Kasumi-1 (cell line): ENCODE results near the gene ARL11.

Source experiments
- DNase-seq, 2 experiments: peaks; one replicate each; lab custom pipeline; 2025; lab: John Stamatoyannopoulos, UW

Gene ARL11

GRCh38 chr13:49615836-49616675 lies 12.3 kb upstream of the ARL11 start:
- DNase-seq: no peak

- DNase-seq: no peak
Measured at GRCh38 chr13:49616676-49617065, 11.6 kb upstream of the ARL11 start.

GRCh38 chr13:49620170-49620621 lies 8.1 kb upstream of the ARL11 start:
- DNase-seq: peak; percentile 33 to 45

DNA sequence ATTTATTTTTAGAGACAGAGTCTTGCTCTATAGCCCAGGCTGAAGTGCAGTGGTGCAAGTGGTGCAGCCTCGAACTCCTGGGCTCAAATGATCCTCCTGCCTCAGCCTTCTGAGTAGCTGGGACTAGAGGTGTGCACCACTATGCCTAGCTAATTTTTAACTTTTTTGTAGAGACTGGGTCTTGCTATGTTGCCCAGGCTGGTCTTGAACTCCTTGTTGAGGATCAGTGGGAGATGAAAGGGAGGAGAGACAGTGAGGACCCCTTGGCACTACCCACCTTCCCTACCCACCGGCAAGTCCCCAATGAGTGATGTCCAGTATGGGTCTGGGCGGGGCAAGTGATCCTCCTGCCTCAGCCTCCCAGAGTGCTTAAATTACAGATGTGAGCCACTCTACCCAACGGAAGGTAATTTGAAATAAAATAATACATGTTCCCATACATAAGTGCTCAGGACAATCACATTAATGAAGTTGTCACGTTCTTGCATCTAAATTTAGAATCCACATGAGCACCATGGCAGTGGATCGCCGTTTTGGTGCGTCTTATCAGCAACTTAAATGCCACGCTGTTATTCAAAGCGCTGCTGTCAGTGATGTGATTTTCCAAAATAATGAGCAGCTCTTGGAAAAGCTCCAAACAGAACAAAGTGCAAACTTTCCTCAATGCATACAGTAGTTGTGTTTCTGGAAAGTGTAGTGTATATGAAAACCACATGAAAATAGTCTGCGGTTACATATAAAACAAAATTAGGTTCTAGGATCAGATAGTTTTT lies 5.9 kb upstream of the ARL11 start:
- no peak for DNase-seq

DNA sequence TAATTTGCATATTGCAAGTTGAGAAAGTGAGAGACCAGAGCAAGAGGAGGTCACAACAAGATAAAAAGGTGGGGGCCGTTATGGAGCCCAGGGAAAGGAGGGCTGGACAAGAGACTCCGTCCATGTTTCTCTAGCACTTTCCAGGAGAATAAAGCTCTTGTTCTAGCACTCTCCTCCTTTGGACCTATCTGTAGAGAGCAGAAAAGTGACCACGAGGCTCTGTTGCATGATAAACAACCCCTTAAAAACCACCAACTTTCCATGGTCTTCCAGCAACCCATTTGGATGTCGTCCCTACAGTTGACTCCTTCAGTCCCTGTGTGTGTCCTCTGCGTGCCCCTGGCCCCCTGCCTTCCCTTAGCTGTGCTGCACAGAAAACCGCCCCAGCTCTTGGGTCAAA lies 4.1 kb upstream of the ARL11 start:
- DNase-seq: no peak

DNA sequence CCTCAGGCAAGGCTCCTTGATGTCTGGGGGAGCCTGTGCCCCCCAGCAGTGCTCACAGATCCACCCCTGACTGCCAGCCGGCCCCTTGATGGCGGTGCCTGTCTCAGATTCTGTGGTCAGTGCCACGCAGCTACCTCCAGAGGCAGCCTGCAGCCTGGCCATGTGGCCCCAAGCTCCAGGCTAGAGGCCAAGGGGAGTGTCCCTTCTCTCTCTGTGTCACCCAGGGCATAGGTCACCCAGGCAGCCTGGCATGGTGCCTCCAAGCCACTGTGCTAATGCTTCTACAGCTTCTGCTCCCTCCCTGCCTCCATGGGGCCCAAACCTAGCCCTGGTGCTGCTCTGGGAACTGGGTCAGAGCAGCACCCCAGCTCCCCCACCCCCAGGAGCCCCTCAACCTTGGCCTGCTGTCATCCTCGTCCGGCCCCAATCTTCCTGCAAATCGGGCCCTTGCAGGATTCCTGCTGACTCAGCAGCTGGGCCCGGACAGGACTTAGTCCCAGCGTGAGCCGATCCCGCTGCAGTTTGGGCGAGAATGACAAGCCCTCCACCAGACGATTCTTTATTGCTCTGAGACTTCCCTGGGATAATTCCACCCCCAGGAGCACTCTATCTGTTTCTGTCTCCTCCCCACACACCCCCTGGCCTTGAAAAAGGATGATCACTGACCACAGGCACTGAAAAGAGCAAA lies 2.8 kb upstream of the ARL11 start:
- DNase-seq: no peak

DNA sequence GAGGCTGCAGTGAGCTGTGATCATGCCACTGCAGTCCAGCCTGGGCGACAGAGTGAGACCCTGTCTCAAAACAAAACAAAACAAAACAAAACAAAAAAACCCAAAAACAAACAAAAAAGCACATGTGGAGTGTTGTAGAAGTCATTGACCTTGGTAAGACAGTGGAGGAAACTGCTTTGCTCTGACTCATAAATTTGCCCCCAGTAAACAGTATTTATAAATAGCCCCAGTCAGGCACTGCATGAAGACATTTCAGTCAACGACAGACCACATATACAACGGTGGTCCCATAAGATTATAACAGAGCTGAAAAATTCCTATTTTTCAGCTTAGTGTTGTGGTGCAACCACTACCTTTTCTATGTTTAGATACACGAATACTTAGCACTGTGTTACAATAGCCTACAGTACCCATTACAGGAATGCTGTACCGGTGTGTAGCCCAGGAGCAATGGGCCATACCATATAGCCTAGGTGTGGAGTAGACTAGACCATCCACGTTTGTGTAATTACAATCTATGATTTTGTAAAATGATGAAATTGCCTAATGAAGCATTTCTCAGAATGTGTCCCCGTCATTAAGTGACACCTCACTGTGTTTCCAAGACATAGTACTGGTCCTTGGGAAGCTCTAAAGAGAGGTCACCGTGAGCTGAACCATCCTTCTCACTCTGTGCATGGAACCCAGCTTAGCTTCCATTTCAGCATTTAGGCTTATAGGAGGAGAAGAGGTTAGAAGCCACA lies 1.1 kb downstream of the ARL11 start:
- DNase-seq: no peak

DNA sequence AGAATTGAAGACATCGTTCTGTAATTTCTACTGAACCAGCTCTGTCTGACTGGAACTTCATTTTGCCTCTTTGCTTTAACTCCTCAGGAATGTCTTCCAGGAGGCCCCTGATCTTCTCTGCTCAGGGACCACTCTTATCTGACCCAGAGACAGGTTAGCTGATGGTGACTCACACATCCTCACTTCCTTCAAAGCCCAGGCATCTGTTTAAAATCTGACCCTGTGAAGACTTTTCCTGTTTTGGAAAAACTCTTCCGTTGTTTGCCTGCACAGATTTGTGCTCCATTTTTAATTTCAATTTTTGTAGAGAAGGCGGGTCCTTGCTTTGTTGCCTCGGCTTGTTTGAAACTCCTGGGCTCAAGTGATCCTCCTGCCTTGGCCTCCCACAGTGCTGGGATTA lies 1.6 kb downstream of the ARL11 start:
- DNase-seq: no peak

- no peak for DNase-seq
Measured at GRCh38 chr13:49630580-49630979, 2.3 kb downstream of the ARL11 start.

GRCh38 chr13:49632156-49632555 lies 3.8 kb downstream of the ARL11 start:
- no peak for DNase-seq

DNA sequence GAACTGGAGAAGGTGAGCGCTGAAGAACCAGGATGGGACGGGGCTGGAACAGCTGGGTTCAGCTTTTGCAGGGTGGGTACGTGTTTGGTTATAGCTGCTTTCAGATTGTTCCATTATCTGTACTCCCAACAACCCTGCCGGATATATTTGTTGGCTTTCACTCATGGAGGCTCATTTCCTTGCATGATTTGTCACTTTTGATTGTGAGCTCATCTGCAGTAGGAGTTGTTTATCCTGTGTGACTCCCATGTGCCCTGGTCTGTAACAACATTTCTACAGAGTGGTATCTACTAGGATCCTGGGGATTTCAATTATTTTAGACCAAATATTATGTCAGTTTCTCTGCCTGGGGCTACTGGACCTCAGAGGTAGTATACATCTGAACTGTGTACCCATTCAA lies 5.4 kb downstream of the ARL11 start:
- no peak for DNase-seq

DNA sequence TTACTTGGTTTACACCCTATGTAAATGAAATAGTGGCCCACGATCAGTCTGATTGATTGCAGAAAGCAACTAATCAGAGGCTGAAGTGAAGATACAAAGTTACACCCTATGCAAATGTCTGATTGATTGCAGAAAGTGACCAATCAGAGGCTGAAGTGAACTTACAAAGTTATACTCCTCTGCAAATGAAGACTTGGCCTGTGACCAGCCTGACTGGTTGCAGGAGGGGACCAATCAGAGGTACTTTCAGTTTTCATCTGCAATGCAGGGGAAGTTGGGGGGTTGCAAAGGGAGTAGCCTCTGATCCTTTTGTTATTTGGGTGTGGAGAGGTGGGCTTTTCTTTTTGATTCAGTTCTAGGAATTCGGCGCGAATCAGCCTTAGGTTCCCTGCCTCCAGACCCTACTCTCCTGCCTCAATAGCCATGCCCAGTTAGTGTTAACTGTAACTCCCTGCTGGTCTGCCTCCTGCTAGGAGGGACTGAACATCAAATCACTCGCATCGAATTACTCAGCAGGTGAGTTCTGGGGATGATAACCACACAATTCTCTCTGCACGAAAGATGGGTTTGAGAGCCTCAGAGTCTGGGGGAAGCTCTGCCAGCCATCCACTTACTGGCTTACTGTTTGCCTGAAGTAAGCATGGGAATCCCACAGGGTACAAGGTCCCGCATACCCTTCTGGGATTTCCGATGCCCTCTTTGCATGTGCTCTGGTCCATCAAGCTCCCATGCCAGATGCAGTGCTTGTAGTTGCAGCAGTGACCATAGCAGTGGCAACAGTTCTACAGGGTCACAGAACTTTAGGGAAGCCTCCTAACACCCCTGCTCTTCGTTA lies 7.5 kb downstream of the ARL11 start:
- DNase-seq: no peak

DNA sequence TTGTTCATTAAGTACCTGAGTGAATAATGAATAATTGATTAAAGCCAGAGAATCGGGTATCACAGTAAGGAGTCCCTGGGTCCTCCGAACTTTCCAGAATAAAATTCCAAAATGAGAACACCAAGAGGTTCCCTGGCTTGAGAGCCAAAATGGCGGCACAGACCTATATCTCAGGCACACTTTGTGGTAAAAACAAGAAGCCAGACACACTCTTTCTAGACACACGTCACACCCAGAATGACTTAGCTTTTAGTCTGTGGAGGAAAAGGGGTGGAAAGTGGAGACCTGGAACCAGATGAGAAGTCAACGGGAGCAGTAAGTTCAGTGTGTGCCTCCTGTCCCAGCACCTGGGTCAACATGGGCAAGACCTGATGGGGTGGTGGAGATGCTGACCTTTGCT lies 8.4 kb downstream of the ARL11 start:
- no peak for DNase-seq

- DNase-seq: no peak
Measured at GRCh38 chr13:49638030-49638743, 9.9 kb downstream of the ARL11 start.

GRCh38 chr13:49638744-49639072 lies 10.4 kb downstream of the ARL11 start:
- DNase-seq: no peak

DNA sequence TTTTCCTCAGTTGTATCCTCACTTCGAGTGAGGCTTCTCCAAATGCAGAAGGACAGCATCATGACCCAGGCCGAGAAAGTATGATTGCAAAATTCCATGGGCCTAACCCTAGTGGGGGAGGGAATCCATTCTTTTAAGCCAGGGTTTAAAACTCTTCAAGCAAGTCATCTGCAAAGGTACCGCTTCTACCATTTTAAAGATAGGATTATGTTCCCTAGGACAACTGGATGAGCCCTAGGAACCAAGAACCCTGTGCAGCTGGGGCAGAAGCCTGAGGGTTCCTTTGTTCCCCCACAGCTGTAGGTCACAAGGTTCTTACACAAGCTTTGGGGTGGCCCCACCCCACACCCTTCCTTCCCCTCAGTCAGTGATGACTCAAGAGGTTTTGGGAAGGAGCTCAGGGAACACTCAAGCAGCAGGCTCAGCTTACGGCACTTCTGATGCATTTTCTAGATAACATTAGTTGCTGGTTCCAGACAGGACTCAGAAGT lies 13.5 kb downstream of the ARL11 start:
- peak; percentile 79 to 86 for DNase-seq

GRCh38 chr13:49643035-49643646 lies 14.8 kb downstream of the ARL11 start:
- peak; percentile 74 to 85 for DNase-seq

DNA sequence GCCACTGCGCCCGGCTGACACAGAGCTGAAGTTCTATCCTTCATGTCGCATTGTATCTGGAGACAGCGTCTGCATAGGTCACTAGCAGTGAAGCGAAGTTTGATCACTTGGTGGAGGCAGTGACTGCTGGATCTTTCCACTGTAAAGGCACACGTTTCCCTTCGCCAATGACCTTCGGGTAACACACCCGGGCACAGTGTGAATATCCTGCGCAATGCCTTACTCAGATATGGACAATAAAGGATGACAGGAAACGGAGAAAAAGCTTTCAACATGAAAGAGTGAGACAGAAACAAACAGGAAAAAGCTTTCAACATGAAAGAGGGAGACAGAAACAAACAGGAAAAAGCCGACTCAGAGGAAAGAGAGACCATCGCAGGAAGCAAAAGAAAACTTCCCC lies 17.1 kb downstream of the ARL11 start:
- no peak for DNase-seq

- no peak for DNase-seq
Measured at GRCh38 chr13:49646688-49647087, 18.4 kb downstream of the ARL11 start.
